HG02938 (cell line): ENCODE data around the gene WNT3A.
"Not testable (repeated sequence)": the region's sequence is repeated elsewhere in the genome, so short reads cannot be mapped to it uniquely, and the experiment has no call there.

Experiments used
- ATAC-seq: cut with Tn5 transposase; IDR thresholded peaks from one replicate; pipeline ENCODE4 v1.9.1; 2021; ENCODE audit warnings: mild to moderate bottlenecking, moderate library complexity; ENCODE audit not compliant: unreplicated experiment

The WNT3A gene

GRCh38 chr1:228006786-228007048, at the start of gene WNT3A:
WNT3A (plus strand) TSS chr1:228006998; CDS start chr1:228007129, 131 bp downstream.
- no peak for ATAC-seq

GRCh38 chr1:227958617-227959324, 48.0 kb upstream of the WNT3A start:
- ATAC-seq = no peak

GRCh38 chr1:227959325-227959860, 47.4 kb upstream of the WNT3A start:
- no peak for ATAC-seq

- no peak for ATAC-seq
These were observed 44.9 kb upstream of the WNT3A start for GRCh38 chr1:227961651-227962466.

- ATAC-seq = not testable (repeated sequence)
These were observed 40.1 kb upstream of the WNT3A start for GRCh38 chr1:227966733-227967132.

- not testable (repeated sequence) for ATAC-seq
These were observed 39.0 kb upstream of the WNT3A start for GRCh38 chr1:227967815-227968214.

GRCh38 chr1:227970076-227970995, 36.5 kb upstream of the WNT3A start:
- not testable (repeated sequence) for ATAC-seq

GRCh38 chr1:227971216-227971615, 35.6 kb upstream of the WNT3A start:
- ATAC-seq = not testable (repeated sequence)

DNA sequence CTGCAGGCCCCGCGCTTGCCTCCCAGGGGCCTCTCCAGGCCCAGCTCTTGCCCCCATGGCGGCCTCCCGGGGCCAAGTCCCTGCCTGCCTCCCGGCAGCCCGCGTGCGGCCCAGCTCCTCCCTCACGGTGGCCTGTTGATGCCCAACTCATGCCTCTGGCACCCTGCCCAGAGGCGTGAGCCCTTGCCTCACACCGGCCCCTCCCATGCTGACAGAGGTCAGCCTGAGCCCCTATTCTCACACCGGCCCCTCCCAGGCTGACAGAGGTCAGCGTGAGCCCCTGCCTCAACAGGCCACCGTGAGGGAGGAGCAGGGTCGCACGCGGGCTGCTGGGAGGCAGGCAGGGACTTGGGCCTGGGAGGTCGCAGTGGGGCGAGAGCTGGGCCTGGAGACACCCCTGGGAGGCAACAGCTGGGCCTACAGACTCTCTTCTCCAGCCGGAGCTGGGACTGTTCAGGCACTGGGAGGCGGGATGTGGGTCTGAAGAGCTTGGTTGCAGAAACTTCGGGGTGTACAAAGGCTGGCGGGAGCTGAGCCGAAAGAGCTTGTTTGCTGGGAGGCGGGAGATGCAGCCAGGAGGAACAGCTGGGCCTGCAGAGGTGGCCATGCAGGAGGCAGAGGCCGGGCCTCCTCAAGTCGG, 35.0 kb upstream of the WNT3A start:
- ATAC-seq = not testable (repeated sequence)

GRCh38 chr1:227972283-227972679, 34.5 kb upstream of the WNT3A start:
- ATAC-seq = not testable (repeated sequence)

DNA sequence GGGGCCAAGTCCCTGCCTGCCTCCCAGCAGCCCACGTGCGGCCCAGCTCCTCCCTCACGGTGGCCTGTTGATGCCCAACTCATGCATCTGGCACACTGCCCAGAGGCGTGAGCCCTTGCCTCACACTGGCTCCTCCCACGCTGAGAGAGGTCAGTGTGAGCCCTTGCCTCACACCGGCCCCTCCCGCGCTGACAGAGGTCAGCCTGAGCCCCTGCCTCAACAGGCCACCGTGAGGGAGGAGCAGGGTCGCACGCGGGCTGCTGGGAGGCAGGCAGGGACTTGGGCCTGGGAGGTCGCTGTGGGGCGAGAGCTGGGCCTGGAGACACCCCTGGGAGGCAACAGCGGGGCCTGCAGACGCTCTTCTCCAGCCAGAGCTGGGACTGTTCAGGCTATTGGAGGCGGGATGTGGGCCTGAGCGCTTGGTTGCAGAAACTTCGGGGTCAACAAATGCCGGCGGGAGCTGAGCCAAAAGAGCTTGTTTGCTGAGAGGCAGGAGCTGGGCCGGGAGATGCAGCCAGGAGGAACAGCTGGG, 33.9 kb upstream of the WNT3A start:
- not testable (repeated sequence) for ATAC-seq

- ATAC-seq = not testable (repeated sequence)
These were observed 33.0 kb upstream of the WNT3A start for GRCh38 chr1:227973724-227974288.

GRCh38 chr1:227975583-227976283, 31.1 kb upstream of the WNT3A start:
- ATAC-seq = not testable (repeated sequence)

- ATAC-seq = no peak
These were observed 19.6 kb upstream of the WNT3A start for GRCh38 chr1:227987181-227987580.

- ATAC-seq = no peak
These were observed 12.0 kb upstream of the WNT3A start for GRCh38 chr1:227994632-227995300.

- ATAC-seq = no peak
These were observed 10.4 kb upstream of the WNT3A start for GRCh38 chr1:227996187-227996950.

DNA sequence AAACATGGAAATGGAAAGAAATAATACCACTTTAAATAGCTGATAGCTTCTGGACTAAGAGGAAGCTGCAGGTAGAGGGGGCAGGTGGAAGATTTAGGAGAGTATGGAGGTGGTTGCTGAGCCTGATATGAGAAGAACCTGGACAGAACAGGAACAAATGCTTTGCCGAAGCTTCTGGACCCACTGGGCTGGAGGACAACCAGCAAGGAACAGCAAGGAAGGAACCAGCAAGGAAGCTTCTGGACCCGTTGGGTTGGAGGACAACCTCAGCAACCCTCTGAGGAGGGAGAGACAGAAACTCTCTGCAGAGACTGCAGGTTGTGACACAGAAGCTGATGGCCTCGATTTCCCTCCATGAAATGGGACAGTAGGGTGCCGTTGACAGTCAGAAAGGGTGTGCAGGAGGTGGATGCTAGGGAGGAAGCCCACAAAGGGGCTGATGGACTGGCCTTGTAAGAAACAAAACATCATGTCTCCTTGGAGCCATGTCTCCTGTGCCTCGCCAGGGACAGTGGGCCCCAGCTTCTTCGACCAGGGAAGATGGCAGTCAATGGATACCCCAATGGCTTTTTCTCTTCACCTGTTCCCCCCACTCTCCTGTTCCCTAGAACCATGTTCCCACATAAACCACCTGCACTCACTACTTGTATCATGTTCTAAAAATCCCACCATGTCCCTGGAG, 8.3 kb upstream of the WNT3A start:
- no peak for ATAC-seq
